GM19099 (cell line): ENCODE measurements around the gene FOXP4.

Source experiments
- POLR2A ChIP-seq: IDR thresholded peaks from 3 replicates; pipeline ENCODE4 v1.6.1; 2011; ENCODE audit warnings: low read depth; ENCODE audit not compliant: insufficient read length; ENCODE audit errors: extremely low read depth

The FOXP4 gene

GRCh38 chr6:41512146-41512701, 34.0 kb upstream of the FOXP4 start:
- no peak for TF ChIP-seq POLR2A

GRCh38 chr6:41515995-41516394, 30.2 kb upstream of the FOXP4 start:
- no peak for TF ChIP-seq POLR2A

GRCh38 chr6:41518118-41518517, 28.1 kb upstream of the FOXP4 start:
- TF ChIP-seq POLR2A, result no peak

- no peak for TF ChIP-seq POLR2A
These were observed 26.9 kb upstream of the FOXP4 start for GRCh38 chr6:41519305-41519744.

- TF ChIP-seq POLR2A, result no peak
These were observed 26.2 kb upstream of the FOXP4 start for GRCh38 chr6:41519745-41520699.

GRCh38 chr6:41522780-41523548, 23.2 kb upstream of the FOXP4 start:
- TF ChIP-seq POLR2A, result no peak

- no peak for TF ChIP-seq POLR2A
These were observed 22.1 kb upstream of the FOXP4 start for GRCh38 chr6:41523915-41524633.

GRCh38 chr6:41524634-41525011, 21.6 kb upstream of the FOXP4 start:
- no peak for TF ChIP-seq POLR2A

- no peak for TF ChIP-seq POLR2A
These were observed 18.3 kb upstream of the FOXP4 start for GRCh38 chr6:41527721-41528408.

GRCh38 chr6:41528409-41528963, 17.7 kb upstream of the FOXP4 start:
- no peak for TF ChIP-seq POLR2A

- TF ChIP-seq POLR2A, result no peak
These were observed 17.1 kb upstream of the FOXP4 start for GRCh38 chr6:41529049-41529448.

GRCh38 chr6:41529970-41530369, 16.2 kb upstream of the FOXP4 start:
- TF ChIP-seq POLR2A, result no peak

- no peak for TF ChIP-seq POLR2A
These were observed 15.7 kb upstream of the FOXP4 start for GRCh38 chr6:41530476-41530875.

- no peak for TF ChIP-seq POLR2A
These were observed 15.2 kb upstream of the FOXP4 start for GRCh38 chr6:41531016-41531415.
